ENCODE results near the gene SLC25A23.

DNA sequence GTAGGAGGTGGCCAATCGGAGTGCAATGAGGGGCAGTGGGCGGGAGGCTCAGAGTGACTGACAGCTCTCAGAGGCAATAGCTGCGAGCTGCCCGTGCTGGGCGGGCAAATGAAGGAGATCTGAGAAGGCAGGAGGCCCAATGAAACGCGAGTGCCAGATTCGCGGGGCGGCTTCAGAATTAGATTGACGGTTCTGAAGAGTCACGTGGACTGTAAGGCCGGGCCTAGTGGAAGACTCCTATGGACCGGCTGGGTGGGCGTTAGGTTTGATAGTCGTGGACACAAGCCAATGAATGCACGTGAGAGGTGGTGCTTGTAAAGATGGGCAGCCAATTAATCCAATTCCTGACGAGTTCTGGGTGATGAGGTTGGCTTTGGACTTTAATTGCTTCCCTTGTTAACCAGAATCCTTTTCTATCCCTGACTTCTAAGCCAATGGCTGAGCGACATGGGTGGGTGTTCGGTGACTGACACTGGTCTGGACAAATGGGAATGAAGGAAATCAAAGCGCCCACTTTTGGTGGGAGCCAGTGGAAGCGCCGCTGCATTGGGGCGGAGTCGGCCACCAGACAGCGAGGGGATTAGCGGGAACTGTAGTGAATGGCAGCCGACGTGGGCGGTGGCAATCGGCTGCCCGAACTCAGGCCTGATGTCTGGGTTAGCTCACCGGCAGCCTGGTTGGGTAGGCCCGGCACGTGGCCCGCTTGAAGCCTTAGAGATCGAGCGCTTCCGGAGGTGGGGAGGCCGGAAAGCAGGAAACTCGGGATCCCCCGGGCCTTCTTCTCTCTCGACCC, 34.5 kb downstream of the SLC25A23 start:
- TF ChIP-seq, protein P1, sequence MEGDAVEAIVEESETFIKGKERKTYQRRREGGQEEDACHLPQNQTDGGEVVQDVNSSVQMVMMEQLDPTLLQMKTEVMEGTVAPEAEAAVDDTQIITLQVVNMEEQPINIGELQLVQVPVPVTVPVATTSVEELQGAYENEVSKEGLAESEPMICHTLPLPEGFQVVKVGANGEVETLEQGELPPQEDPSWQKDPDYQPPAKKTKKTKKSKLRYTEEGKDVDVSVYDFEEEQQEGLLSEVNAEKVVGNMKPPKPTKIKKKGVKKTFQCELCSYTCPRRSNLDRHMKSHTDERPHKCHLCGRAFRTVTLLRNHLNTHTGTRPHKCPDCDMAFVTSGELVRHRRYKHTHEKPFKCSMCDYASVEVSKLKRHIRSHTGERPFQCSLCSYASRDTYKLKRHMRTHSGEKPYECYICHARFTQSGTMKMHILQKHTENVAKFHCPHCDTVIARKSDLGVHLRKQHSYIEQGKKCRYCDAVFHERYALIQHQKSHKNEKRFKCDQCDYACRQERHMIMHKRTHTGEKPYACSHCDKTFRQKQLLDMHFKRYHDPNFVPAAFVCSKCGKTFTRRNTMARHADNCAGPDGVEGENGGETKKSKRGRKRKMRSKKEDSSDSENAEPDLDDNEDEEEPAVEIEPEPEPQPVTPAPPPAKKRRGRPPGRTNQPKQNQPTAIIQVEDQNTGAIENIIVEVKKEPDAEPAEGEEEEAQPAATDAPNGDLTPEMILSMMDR (IDR thresholded peaks at IDR 0.05): no peak
- no peak for TF ChIP-seq POLR2A (IDR thresholded peaks at IDR 0.05)
